HG03520 (cell line): Measurements from ENCODE around the gene GABBR2.
"Not testable (repeated sequence)": the region's sequence is repeated elsewhere in the genome, so short reads cannot be mapped to it uniquely, and the experiment has no call there.

Experiments used
- ATAC-seq: cut with Tn5 transposase; IDR thresholded peaks from one replicate; pipeline ENCODE4 v1.9.1; 2021; ENCODE audit warnings: mild to moderate bottlenecking, moderate library complexity; ENCODE audit not compliant: unreplicated experiment

Gene GABBR2

GRCh38 chr9:98687911-98688310 is 20.8 kb downstream of the GABBR2 start:
- ATAC-seq = no peak

GRCh38 chr9:98686961-98687855 is 21.5 kb downstream of the GABBR2 start:
- ATAC-seq = no peak

GRCh38 chr9:98684816-98685215 is 23.9 kb downstream of the GABBR2 start:
- ATAC-seq = not testable (repeated sequence)

GRCh38 chr9:98678244-98678842 is 30.4 kb downstream of the GABBR2 start:
- no peak for ATAC-seq

GRCh38 chr9:98673681-98674080 is 35.1 kb downstream of the GABBR2 start:
- no peak for ATAC-seq

- ATAC-seq = no peak
These were observed 41.6 kb downstream of the GABBR2 start for GRCh38 chr9:98667005-98667640.

GRCh38 chr9:98665501-98665900 is 43.2 kb downstream of the GABBR2 start:
- no peak for ATAC-seq

GRCh38 chr9:98660541-98660940 is 48.2 kb downstream of the GABBR2 start:
- no peak for ATAC-seq

- ATAC-seq = no peak
These were observed 49.8 kb downstream of the GABBR2 start for GRCh38 chr9:98658951-98659351.

GRCh38 chr9:98657897-98658296 is 50.8 kb downstream of the GABBR2 start:
- ATAC-seq = no peak

- ATAC-seq = no peak
These were observed 52.2 kb downstream of the GABBR2 start for GRCh38 chr9:98656511-98656910.

GRCh38 chr9:98655428-98655827 is 53.3 kb downstream of the GABBR2 start:
- not testable (repeated sequence) for ATAC-seq

GRCh38 chr9:98654247-98654646 is 54.5 kb downstream of the GABBR2 start:
- ATAC-seq = no peak

GRCh38 chr9:98652741-98653140 is 56.0 kb downstream of the GABBR2 start:
- ATAC-seq = no peak

GRCh38 chr9:98652302-98652701 is 56.4 kb downstream of the GABBR2 start:
- ATAC-seq = no peak

GRCh38 chr9:98647236-98647635 is 61.5 kb downstream of the GABBR2 start:
- ATAC-seq = no peak

- ATAC-seq = no peak
These were observed 64.7 kb downstream of the GABBR2 start for GRCh38 chr9:98644011-98644410.

GRCh38 chr9:98642661-98643312 is 65.9 kb downstream of the GABBR2 start:
- no peak for ATAC-seq

GRCh38 chr9:98641695-98642094 is 67.0 kb downstream of the GABBR2 start:
- ATAC-seq = no peak

GRCh38 chr9:98640394-98640793 is 68.3 kb downstream of the GABBR2 start:
- ATAC-seq = no peak

- no peak for ATAC-seq
These were observed 69.6 kb downstream of the GABBR2 start for GRCh38 chr9:98639133-98639532.
